GM19438 (cell line): ENCODE measurements around the gene ASB13.
"Not testable (repeated sequence)": the region's sequence is repeated elsewhere in the genome, so short reads cannot be mapped to it uniquely, and the experiment has no call there.

ENCODE experiments used
- ATAC-seq: cut with Tn5 transposase; IDR thresholded peaks from one replicate; pipeline ENCODE4 v1.9.1; 2021; ENCODE audit warnings: low read depth; ENCODE audit not compliant: unreplicated experiment

ASB13 gene

DNA sequence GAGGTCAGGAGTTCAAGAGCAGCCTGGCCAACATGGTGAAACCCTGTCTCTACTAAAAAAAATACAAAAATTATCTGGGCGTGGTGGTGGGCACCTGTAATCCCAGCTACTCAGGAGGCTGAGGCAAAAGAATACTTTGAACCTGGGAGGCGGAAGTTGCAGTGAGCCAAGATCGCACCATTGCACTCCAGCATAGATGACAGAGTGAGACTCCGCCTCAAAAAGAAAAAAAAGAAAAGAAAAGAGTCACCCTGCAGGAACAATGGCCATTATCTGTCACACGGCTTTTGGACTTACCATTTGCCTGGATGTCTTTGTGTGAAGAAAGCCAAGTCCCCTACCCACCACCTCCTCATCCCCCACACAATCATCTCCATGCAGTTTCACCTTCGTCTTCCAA is 73.0 kb downstream of the ASB13 start:
- ATAC-seq = not testable (repeated sequence)

DNA sequence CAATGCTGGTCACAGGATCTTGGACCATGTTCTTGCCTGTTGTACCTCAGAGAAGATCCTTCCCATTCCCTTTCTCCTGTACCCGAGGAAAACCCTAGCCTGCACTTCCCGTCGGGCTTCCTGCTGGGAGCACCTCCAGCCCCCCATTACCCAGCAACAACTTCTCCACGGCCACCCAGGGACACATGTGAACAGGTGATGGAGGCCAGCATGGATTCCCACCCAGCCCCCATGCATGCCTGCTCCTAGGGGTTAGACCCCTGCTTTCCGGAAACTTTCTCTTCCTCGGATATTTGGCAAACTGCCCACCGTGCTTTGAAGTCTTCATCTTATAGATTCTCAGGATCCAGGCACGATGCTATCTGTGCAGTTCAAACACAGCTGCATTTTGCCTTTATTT is 74.3 kb downstream of the ASB13 start:
- no peak for ATAC-seq

DNA sequence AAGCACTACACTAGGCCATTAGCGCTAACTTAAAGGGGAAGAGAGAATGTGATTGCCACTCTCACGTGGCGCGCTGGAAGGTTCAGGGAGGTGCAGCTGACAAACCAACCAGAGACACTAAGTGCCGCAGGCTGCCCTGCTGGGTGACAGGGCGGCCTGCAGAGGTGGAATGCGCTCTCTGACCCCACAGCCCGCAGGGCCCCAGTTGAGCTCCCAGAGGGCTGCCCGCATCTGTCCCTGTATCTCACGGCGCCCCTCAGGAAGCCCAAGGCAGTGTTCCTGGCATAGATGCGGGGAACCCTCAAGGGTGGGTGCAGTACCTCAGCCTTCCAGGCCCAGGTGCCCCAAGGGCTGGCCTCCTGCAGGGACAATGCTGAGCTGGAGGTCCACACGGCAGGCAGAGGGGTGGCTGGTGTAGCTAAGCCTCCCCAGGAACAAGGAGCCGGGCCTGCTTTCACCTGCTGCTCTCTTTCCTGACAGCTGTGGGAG is 75.0 kb downstream of the ASB13 start:
- no peak for ATAC-seq

DNA sequence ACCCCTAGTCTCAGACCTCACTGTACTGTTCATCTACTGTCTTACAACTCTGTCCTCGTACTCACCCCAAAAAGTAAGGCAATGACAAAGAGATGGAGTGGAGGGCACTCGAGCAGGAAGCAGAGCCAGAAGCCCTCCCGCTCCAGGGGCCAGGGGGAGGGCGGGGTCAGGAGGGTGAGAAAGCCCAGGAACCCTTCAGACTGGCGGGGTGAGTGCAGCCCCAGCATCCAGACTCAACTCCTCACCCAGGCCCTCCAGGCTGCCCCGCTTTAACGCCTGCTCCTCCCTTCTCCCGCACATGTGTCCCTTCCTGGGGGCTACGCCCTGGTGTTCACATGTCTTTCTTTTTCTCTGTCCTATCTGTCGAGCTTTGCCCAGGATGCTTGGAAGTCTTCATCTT is 75.6 kb downstream of the ASB13 start:
- ATAC-seq = no peak

DNA sequence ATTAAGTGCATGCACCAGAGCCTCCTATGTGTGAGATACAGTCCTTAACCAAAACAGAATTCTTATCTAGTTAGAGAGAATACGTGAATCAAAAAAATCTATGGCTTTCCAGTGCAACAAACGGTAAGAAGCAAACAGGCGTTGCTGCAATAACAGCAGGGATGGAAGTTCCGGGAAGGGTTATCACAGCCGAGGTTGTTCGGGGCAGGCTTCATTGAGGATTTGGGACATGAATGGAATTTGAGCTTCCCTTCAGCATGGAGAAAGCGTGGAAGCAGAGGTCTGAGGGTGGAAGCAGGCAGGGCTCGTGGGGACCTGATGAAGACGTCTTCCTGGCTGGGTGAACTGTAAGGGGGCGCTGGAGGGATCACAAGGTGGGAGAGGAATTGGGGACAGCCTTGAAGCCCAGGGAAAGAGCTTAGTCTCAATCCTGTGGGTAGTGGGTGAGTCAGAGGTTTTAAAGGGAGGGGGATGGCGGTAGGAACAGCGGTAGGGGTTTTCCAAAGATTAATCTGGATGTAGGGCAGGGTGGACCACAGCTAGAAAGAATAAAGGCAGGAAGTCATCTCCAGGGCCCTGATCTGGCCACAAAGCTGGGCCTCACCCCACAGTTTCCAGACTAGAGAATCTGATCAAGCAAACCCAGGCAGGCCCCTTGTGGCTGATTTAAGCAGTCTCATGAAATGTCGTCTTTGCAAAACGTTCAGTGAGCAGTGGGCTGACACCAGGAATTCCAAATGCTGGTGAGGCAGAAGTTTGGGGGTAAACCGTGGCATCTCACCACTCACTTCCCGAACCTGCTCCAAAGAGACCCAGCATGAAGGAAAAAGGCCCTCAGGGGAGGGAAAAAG is 76.5 kb downstream of the ASB13 start:
- ATAC-seq = no peak

DNA sequence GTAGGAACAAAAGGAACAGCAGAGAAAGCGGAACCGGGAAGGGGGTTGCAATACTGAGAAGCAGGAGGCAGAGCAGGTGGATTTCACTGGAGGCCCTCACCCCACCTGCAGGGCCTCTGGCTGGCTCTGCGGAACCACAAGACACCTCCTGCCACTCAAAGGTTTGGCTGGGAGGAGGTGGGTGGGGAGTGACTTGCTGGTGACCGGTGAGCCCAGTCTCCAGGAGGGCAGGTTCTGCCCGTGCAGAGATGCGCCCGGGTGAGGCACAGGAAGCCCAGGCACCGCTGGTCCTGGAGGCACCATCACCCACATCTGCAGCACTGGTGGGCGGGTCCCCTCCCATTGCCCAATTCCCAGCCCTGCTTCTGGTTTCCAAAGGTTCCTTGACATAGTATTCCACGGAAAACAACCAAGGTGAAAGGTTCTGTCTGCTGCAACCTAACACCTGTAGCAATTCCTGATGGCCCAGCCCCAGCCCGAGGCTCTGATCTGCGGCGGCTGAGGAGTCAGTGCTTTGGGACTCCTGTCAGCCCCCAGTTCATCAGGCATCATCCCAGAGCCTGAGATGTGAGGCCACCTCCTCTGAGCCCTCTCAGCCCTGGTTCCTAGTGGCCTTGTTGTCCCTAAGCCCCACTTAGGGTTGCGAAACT is 77.3 kb downstream of the ASB13 start:
- no peak for ATAC-seq
